ENCODE data around the gene P4HB.

P4HB gene

DNA sequence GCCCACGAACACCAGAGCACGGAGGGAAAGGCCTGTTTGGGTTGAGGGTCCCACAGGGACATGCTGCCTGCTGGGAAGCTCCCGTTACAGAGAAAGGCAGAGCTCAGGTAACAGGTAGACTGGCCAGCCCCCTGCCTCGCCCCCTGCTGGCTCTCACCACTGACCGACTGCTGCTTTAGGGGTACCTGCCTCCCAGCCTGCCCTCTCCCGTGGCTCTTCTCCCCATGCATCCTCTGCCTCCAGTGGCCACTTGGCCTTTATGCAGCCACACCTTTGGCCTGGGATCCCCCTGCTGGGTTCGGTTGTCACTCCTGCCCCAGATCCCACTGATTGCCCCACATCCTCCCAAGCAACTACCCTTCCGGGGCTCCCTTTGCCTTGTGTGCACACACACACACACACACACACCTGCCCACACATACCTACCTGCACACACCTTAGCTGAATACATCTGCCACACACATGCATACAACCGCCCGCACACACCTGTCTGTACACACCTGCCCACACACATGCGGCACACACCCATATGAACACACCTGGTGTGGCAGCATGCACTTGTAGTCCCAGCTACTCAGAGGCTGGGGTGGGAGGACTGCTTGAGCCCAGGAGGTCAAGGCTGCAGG lies 34.4 kb downstream of the P4HB start:
- DNase-seq, result no peak

DNA sequence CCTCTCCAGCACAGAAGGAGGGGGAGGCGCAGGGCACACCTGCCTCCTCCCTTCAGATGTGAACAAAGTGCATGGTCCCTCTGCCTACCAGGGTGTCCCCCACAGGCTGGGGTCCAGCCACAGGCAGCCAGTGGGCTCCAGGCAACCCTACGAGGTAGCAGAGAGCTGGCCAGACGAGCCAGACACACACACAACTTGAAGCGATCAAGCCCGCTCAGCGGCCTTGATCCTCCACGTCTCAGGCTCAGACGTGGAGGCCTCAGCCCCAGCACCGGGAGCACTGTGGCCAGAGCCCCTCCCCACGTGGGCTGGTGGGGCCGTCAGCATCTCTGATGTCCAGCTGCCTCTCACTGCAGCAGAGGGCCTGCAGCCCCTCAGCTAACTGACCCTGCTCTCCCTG lies 35.7 kb downstream of the P4HB start:
- no peak for DNase-seq

DNA sequence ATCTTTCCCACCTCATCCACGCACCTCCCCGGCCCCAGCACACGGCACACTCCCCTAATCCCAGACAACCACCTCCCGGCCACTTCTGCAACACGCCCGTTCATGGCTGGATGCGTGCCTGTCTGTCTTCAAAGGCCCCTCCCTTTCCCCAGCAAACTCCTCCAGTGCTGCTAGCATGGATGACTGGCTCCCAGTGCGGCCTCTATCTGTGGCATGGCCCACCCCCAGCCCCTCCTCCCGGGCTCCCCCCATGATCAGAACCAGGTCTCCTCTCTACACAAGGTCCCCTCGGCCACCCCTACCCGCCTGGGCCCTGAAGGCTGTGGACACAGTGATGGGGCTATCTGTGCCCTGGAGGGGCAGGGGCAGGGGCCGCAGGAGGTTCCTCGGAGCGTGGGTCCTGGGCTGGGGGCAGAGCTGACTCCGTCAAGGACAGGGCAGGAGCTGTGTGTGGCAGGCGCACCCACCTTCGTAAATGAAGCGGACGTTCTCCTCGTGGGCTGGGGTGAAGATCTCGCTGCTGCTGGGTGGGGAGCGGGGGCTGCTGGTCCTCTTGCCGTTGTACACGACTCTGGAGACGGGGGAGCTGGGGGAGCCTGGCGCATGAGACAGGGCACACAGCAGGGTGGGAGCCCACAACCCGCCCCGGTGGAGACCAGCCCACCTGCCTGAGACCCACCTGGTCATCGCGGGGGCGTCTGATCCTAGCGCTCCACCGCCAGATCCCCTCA lies 36.4 kb downstream of the P4HB start:
- no peak for DNase-seq

DNA sequence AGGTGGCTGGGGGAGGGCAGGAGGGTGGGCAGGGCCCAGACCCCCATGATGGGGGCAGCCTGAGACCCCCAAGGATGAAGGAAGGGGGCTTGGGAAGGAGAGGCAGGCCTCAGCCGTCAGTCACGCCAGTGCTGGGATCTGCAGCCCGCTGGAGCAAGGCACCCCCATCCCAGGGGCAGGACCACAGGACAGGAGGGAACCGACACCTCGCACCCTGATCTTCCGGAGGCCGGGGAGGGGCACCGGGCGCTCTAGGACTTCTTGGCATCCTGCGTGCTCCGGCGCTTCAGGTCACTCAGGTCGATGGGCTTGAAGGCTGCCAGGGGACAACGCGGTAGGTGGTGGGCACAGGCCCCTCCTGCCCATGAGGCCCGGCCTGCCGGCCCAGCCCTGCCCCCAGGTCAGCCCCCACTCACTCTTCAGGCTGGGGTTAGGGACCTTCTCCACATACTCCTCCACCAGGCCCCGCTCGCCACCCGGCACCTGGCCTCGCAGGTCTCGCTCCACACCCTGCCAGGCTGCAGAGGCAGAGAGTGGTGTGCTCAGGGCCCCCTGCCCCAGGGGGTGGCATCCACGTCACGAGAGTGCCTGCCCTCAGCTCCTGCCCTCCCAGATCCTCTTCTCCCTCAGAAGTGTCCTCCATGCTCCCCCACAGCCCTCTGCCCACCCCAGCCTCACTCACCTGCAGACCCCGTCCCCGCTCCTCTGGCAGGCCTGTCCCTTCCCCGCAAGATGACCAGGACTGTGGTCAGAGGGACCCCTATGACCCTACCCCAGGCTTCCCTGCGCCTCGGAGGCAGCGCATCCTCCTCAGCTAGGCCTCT lies 37.1 kb downstream of the P4HB start:
- no peak for DNase-seq

DNA sequence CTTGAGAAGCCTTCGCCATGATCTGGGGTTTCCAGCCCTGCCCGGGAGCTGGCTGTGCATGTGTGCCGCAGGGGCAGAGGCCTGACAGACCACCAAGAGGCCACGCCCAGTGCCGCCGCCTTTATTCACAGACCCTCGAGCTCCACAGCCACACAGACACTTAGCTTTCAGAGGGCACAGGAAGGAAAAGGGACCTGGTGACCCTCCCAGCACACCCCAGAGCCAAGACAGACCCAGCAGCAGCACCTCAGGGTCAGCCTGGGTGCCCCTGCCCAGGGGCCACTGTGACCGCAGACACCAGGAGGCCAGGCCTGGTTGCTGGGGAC lies 38.1 kb downstream of the P4HB start:
- no peak for DNase-seq

DNA sequence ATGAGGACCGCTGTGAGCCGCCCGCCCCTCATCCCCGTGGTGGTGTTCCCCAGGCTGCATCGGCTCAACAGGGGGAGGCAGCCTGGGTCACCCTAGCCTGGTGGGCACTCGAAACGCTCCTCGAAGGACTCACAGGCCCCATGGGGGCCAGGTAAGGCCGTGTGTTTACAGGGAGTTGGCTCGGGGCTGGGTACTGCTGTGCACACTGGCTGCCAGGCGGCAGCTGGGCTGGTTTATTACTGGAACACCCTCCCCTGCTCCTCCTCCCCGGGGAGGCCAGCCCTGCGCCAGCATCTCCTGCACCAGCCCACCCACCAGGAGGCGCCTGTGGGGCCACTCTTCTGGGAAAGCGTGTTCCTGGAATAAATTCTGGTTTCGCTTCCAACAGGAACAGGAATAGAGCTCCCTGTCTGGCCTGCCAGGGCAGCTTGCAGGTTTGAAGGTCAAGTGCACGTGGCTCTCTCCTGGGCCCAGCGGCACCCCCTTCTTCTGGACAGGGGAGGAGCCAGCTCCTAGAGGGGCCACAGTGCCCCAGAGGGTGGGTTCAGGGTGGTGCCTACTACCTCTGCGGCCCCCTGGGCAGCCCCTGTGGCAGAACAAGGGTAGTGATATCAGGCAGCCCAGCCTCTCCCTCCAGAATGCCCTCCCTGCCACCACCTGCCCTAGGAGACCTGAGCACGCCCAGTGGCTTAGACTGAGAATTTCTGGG lies 38.6 kb downstream of the P4HB start:
- no peak for DNase-seq

DNA sequence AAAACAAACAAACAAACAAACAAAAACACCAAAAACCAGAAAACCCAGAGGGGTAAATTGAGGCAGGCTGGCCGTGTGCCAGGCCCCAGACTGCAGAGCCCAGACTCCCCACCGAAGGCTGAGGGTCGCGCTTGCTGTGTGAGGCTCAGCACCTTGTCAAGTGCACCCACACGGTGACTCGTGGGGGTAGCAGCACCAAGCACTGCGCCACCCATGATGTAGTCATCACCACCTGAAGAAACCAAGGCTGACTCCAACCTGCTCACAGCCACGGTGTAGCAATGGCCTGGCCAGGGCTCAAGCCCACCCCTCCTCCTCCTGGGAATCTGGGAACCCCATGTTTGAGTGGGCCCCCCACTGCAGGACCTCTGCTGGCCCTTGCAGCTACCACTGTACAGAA lies 39.2 kb downstream of the P4HB start:
- no peak for DNase-seq

DNA sequence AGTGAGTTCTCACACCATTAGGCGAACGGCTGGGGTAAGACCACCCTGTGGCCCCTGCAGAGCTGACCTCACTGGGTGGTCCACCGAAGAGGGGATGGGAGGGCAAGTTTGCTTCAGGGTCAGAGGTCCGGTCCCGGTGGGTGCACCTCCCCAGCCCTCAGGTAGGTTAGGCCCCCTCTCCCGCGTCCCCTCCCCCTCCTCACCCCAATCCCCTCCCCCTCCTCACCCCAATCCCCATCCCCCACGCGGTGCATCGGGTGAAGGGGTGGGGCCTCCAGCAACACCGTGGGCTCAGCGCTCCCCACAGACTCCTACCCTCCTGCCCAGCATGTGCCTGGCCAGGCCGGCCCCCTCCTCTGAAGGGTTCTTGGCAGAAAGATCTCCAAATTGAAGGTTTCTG lies 40.6 kb downstream of the P4HB start:
- no peak for DNase-seq

DNA sequence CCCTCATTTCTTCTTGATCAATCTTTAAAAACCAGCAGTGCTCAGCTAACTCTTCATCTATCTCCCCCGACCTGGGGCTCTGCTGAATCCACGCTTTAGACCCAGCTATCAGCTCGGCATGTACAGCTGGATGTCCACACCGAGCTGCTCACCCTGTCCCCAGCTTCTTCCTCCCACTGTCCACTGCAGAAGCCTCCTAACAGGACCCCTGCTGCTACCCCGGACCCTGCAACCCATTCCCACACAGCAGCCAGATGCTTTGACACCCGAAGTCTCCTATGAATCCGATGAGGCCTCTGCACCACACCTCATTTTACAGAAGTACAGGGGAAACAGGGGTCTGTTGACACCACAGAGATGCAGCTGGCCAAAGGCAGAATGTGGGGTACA lies 42.6 kb downstream of the P4HB start:
- no peak for DNase-seq

DNA sequence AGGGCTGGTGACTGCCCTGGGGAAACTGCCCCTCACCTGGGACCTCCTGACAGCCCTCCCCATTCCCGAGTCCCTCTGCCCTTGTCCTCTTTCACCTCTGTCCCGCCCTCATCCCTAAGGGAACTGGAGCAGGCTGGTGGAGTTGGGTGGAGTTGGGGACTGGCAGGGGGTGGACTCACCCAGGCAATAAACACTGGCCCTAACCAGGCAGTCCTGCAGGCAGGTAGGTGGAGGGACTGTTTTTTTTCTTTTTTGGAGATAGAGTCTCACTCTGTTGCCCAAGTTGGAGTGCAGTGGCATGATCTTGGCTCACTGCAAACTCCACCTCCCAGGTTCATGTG lies 44.7 kb downstream of the P4HB start:
- no peak for DNase-seq

DNA sequence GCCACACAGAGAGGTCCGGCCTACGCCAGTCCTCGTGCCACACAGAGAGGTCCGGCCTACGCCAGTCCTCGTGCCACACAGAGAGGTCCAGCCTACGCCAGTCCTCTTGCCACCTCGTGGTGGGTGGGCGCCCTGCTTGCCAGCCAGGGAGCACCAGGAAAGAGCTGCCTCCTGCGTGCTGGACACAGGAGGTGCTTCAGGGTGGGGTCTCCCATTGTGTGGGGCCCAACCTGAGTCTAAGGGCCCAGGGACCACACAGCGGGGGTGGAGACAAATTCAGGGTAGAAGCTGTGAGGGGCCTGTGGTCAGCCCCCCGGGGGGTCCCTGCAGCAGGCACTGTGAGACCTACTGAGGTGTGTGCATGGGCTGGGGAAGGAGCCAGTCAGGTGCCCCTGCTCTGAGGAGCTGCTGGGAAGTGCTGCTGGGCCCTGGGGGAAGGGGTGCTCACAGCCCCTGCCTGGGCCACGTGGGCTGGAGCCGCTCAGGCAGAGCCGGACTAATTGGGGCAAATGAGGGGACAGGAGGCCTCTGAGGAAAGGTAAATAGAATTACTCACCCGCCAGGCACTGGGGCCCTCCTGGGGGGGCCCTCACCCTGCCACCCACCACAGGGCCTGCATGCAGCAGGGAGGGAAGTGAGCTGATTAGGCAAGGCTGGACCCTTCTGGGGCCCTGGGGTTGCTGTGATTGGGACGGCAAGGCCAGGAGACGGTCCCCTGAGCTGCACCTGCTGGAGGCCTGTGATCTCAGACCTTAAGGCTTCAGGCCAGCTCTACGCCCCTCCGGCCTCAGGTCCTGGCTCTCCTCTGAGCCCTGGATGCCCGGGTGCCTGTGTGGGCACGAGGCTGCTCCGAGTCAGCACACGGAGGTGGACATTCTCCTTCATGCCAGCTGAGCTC lies 45.3 kb downstream of the P4HB start:
- peak; percentile 18 for DNase-seq

DNA sequence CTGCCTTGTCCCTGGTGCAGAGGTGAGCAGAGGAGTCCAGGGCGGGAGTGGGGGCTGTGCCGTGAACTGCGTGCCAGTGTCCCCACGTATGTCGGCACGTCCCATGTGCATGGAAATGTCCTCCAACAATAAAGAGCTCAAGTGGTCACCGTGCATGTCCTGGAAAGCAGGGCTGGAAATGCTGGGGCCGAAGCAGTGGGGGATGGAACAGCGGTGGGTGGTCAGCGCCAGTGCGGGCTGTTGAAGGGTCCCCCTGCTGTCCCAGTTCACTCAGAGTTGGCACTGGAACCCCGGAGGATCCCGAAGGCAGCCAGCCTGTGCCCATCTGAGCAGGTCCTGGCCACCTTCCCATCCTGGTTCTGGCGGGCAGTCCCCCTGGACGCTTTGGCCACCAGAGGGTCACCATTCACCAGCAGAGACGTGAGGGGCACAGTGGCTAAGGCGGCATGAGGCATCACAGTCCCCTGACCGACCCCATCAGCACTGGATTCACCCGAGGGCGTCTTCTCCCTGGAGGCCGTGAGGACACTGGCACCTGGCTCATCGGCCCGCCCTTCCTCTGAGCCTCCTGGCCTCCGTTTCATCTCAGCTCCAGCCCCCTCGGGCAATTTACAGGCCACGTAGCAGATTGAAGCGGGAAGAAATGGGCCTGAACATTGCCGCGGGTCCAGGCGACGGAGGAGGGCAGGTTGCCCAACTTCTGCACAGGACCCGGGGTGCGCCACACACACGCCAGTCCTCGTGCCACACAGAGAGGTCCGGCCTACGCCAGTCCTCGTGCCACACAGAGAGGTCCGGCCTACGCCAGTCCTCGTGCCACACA lies 46.3 kb downstream of the P4HB start:
- no peak for DNase-seq

DNA sequence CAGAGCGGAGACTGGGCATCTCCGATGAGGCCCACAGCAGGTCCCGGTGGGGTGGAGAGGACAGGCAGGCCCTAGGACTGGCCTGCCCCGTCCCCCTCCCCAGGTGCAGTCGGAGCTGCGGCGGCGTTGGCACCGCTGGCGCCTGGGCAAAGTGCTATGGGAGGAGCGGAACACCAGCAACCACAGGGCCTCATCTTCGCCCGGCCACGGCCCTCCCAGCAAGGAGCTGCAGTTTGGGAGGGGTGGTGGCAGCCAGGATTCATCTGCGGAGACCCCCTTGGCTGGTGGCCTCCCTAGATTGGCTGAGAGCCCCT lies 47.0 kb downstream of the P4HB start:
- no peak for DNase-seq

DNA sequence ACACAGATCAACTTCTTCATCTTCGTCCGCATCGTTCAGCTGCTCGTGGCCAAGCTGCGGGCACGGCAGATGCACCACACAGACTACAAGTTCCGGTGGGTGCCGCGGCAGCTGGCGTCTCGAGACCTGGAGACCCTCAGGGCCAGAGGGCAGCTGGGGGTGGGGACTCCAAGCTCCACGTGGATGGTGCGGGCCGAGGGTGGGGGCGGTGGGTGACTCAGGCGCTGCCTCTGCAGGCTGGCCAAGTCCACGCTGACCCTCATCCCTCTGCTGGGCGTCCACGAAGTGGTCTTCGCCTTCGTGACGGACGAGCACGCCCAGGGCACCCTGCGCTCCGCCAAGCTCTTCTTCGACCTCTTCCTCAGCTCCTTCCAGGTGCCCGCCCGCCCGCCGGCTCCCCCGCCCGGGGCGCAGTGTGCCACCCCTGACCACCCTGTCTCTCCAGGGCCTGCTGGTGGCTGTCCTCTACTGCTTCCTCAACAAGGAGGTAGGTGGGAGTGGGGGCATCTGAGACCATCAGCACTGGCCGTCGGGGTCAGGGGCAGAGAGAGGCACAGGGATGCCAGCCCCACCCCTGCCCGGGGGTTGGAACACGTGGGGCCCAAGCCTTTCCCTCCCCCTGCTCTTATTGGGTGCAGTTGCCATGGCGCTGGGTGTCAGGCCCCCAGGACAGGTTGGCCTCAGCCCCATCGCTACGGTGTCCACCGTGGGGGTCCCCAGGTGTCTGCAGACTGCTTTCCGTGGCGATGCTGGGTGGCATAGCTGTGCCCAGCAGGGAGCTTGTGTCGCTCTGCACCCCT lies 47.6 kb downstream of the P4HB start:
- no peak for DNase-seq

DNA sequence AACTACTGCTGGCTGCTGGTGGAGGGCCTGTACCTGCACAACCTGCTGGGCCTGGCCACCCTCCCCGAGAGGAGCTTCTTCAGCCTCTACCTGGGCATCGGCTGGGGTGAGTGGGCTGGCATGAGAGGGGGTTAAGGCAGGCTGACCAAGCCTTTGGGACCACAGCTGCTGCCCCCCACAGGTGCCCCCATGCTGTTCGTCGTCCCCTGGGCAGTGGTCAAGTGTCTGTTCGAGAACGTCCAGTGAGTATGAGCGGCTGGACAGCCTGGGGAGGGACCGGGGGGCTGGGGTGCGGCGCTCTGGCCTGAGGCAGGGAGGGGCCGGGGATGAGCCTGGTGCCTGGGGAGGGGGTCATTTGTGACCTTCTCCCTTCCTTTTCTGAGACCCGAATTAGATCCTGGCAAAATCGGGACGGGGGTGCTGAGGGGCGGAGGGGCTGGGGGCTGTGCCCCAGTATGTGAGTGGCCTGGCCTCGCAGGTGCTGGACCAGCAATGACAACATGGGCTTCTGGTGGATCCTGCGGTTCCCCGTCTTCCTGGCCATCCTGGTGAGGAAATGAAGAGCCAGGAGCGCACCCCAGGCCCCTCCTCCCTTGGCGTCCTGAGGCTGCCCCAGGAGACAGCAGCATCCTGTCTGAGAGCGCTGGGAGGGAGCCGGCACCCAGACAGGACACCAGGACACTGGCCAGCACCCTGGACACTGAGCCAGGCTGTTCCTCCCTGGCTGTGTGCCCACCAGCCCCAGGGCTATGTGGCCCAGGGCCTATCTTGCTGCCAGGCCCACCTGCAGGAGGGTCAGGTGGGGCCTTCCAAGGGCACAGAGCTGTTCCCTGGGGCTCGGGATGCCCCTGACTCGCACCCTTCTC lies 48.4 kb downstream of the P4HB start:
- DNase-seq, result no peak

DNA sequence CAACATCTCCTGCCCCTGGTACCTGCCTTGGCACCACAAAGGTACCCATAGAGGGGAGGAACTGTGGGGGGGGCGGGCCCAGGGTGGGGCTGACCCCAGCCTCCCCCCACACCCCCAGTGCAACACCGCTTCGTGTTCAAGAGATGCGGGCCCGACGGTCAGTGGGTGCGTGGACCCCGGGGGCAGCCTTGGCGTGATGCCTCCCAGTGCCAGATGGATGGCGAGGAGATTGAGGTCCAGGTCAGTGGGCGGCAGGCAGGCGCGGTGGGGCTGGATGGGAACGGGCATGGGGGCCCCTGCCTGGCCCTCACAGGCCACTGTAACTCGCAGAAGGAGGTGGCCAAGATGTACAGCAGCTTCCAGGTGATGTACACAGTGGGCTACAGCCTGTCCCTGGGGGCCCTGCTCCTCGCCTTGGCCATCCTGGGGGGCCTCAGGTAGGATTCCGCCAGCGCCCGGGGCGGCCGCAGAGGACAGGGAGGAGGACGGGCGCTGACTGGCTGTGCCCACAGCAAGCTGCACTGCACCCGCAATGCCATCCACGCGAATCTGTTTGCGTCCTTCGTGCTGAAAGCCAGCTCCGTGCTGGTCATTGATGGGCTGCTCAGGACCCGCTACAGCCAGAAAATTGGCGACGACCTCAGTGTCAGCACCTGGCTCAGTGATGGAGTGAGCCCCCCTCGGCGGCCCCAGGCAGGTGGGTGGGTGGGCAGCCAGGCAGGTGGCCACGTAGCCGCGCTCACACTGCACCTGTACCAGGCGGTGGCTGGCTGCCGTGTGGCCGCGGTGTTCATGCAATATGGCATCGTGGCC lies 49.2 kb downstream of the P4HB start:
- DNase-seq, result no peak

DNA sequence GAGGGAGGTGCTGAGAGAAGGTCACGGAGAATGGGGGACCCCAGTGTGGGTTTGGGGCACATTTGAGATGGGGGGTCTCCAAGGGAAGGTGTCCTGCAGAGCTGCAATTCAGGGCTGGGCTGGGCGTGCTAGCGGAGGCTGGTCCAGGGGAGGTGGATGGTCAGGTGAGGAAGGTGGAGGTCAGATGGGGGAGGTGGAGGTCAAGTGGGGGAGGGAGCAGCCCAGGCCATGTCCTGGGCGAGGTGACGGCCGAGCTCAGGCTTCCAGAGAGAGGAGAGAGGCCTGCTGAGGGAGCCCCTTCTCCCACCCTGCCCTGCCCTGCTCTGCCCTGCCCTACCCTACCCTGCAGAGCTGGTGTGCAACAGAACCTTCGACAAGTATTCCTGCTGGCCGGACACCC lies 49.9 kb downstream of the P4HB start:
- no peak for DNase-seq

DNA sequence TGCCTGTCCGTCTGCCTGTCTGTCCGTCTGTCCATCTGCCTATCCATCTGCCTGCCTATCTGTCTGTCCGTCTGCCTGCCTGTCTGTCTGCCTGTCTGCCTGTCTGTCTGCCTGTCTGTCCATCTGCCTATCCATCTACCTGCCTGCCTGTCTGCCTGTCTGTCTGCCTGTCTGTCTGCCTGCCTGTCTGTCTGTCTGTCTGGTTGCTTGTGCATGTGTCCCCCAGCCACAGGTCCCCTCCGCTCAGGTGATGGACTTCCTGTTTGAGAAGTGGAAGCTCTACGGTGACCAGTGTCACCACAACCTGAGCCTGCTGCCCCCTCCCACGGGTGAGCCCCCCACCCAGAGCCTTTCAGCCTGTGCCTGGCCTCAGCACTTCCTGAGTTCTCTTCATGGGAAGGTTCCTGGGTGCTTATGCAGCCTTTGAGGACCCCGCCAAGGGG lies 50.8 kb downstream of the P4HB start:
- no peak for DNase-seq

All from NCI-H1092 treated with DMSO at 0.1 percent for 48 hours (cell line).